Smooth muscle cell (in vitro differentiated cells): ENCODE measurements around the gene TTLL10. TPM values are rescaled to one million over a fixed set of nuclear protein-coding genes. Genes with fewer than 3 reads are reported as not detected.

Source experiments
- DNase-seq: peaks from one replicate; lab custom pipeline; 2025; ENCODE audit not compliant: unreplicated experiment; lab: John Stamatoyannopoulos, UW
- H2AFZ ChIP-seq: fragments of 200-600 bp; sonication (generic); 2 replicates; pipeline ENCODE4 v1.6.0; 2016; ENCODE audit warnings: antibody characterized with exemption, low read depth, mild to moderate bottlenecking
- H3F3A ChIP-seq: fragments of 200-600 bp; sonication (generic); 2 replicates; pipeline ENCODE4 v1.6.0; 2017; ENCODE audit warnings: antibody characterized with exemption, low read depth
- H3K27ac ChIP-seq: fragments of 200-600 bp; sonication (generic); 2 replicates; pipeline ENCODE4 v1.5.1; 2016; ENCODE audit warnings: low read depth, mild to moderate bottlenecking
- H3K27me3 ChIP-seq: fragments of 200-600 bp; sonication (generic); 2 replicates; pipeline ENCODE4 v1.6.1; 2016; ENCODE audit warnings: low read depth, mild to moderate bottlenecking
- H3K36me3 ChIP-seq: fragments of 200-600 bp; sonication (generic); 2 replicates; pipeline ENCODE4 v1.5.1; 2016; ENCODE audit warnings: low read depth
- H3K4me1 ChIP-seq: fragments of 200-600 bp; sonication (generic); 2 replicates; pipeline ENCODE4 v1.5.1; 2016; ENCODE audit warnings: low read depth
- H3K4me2 ChIP-seq: fragments of 200-600 bp; sonication (generic); 2 replicates; pipeline ENCODE4 v1.6.0; 2016; ENCODE audit warnings: mild to moderate bottlenecking
- H3K4me3 ChIP-seq: fragments of 200-600 bp; sonication (generic); 2 replicates; pipeline ENCODE4 v1.5.1; 2016; ENCODE audit warnings: mild to moderate bottlenecking
- H3K79me2 ChIP-seq: fragments of 200-600 bp; sonication (generic); 2 replicates; pipeline ENCODE4 v1.6.0; 2016; ENCODE audit warnings: low read depth, mild to moderate bottlenecking
- H3K9ac ChIP-seq: fragments of 200-600 bp; sonication (generic); 2 replicates; pipeline ENCODE4 v1.6.0; 2016; ENCODE audit warnings: low read depth
- H3K9me3 ChIP-seq: fragments of 200-600 bp; sonication (generic); replicated peaks from 2 replicates; pipeline ENCODE4 v1.5.1; 2016; ENCODE audit warnings: low read depth
- H4K20me1 ChIP-seq: fragments of 200-600 bp; sonication (generic); 2 replicates; pipeline ENCODE4 v1.6.0; 2016; ENCODE audit warnings: low read depth
- CTCF ChIP-seq: fragments of 200-600 bp; sonication (generic); IDR thresholded peaks from 2 replicates; pipeline ENCODE4 v1.5.1; 2017; ENCODE audit warnings: borderline replicate concordance, mild to moderate bottlenecking, antibody characterized with exemption; ENCODE audit not compliant: insufficient read depth, poor library complexity, severe bottlenecking
- WGBS: methylation state at CpG from one replicate; pipeline ENCODE4 v1.1.7; 2016; ENCODE audit warnings: low lambda C conversion rate; 5-methylcytosine and 5-hydroxymethylcytosine counted together
- polyA plus RNA-seq: library from polyadenylated mRNA; unstranded; fragments of >200 nt; fragmentation: Nextera tagmentation; extraction: Ambion mirVana; gene quantifications from 2 replicates; pipeline ENCODE4 v1.2.1, GENCODE V29; 2016
- total RNA-seq: library from RNA; depleted of rRNA; stranded (reverse); fragments of >200 nt; gene quantifications from 2 replicates; pipeline ENCODE4 v1.2.3, GENCODE V29; 2014

Gene TTLL10
- total and polyA plus RNA-seq, 2 experiments from 2014 or later, result not detected

GRCh38 chr1:1197551-1198422 lies 24.1 kb downstream of the TTLL10 start:
- H3K4me2 ChIP-seq, result no peak overlapping the region
- no peak for TF ChIP-seq CTCF
- no peaks in the 10 kb centered on the region for H4K20me1 ChIP-seq
- H3K9ac ChIP-seq, result no peak overlapping the region
- no peak overlapping the region for H3K27ac ChIP-seq
- no peak overlapping the region for H3K4me3 ChIP-seq
- WGBS, result 96% methylated on average over 37 of the region's 48 CpGs
- H3K27me3 ChIP-seq, result no peaks in the 10 kb centered on the region
- DNase-seq, result no peak
- H3K9me3 ChIP-seq, result no peaks in the 10 kb centered on the region
- no peak overlapping the region for H2AFZ ChIP-seq
- no peaks in the 10 kb centered on the region for H3K36me3 ChIP-seq
- no peaks in the 10 kb centered on the region for H3F3A ChIP-seq
- H3K79me2 ChIP-seq, result no peaks in the 10 kb centered on the region
- no peaks in the 10 kb centered on the region for H3K4me1 ChIP-seq

GRCh38 chr1:1198423-1199140 lies 24.9 kb downstream of the TTLL10 start:
- no peak overlapping the region for H3K4me2 ChIP-seq

GRCh38 chr1:1199141-1199960 lies 25.7 kb downstream of the TTLL10 start:
- Histone ChIP-seq H3F3A (no peaks in the 10 kb centered on the region), H3K27ac (no peak overlapping the region), H3K4me3 (no peak overlapping the region), H2AFZ (no peak overlapping the region), H3K36me3 (no peaks in the 10 kb centered on the region), H4K20me1 (no peaks in the 10 kb centered on the region), H3K9me3 (no peaks in the 10 kb centered on the region), H3K9ac (no peak overlapping the region), H3K27me3 (no peaks in the 10 kb centered on the region), H3K79me2 (no peaks in the 10 kb centered on the region), H3K4me1 (no peaks in the 10 kb centered on the region), H3K4me2 (no peak overlapping the region)
- 90% methylated on average over 22 of the region's 22 CpGs for WGBS
- no peak for DNase-seq
- no peak for TF ChIP-seq CTCF

More at GRCh38 chr1:1198423-1199140, 24.9 kb downstream of the TTLL10 start:
- DNase-seq, result no peak
- Histone ChIP-seq H4K20me1 (no peaks in the 10 kb centered on the region), H3K9ac (no peak overlapping the region), H3K4me1 (no peaks in the 10 kb centered on the region), H3K79me2 (no peaks in the 10 kb centered on the region), H3K27me3 (no peaks in the 10 kb centered on the region), H2AFZ (no peak overlapping the region), H3F3A (no peaks in the 10 kb centered on the region), H3K27ac (no peak overlapping the region), H3K4me3 (no peak overlapping the region), H3K36me3 (no peaks in the 10 kb centered on the region), H3K9me3 (no peaks in the 10 kb centered on the region)
- TF ChIP-seq CTCF, result no peak
- WGBS, result 86% methylated on average over 21 of the region's 23 CpGs
